GM23338 (cell line): ENCODE results near the gene SIGLEC12.

Experiments
- CTCF ChIP-seq, 2 experiments: fragments of 200-600 bp in 1 of 2; sonication (generic) in 1 of 2; conservative IDR thresholded peaks; 2 replicates each; pipeline versions ENCODE4 v1.5.1 to v1.6.1; 2016 to 2017; ENCODE audit warnings: antibody characterized with exemption in 2 of 2, low read depth in 2 of 2, mild to moderate bottlenecking in 2 of 2, moderate library complexity in 1 of 2
- ETS1 ChIP-seq: IDR thresholded peaks from 2 replicates; pipeline ENCODE4 v1.6.1; 2016; ENCODE audit warnings: antibody characterized with exemption
- EZH2 ChIP-seq: fragments of 200-600 bp; sonication (generic); IDR thresholded peaks from one replicate; pipeline ENCODE4 v1.8.0; 2017; ENCODE audit warnings: antibody characterized with exemption, mild to moderate bottlenecking, low read depth; ENCODE audit not compliant: unreplicated experiment
- EZH2phosphoT487 ChIP-seq: fragments of 200-600 bp; sonication (generic); IDR thresholded peaks from one replicate; pipeline ENCODE4 v1.8.1; 2018; ENCODE audit warnings: antibody characterized with exemption; ENCODE audit not compliant: unreplicated experiment
- NANOG ChIP-seq: IDR thresholded peaks from 2 replicates; pipeline ENCODE4 v1.6.1; 2016; ENCODE audit warnings: antibody characterized with exemption, borderline replicate concordance
- POLR2AphosphoS5 ChIP-seq: IDR thresholded peaks from 2 replicates; pipeline ENCODE4 v1.6.1; 2016; ENCODE audit warnings: antibody characterized with exemption, low read depth
- REST ChIP-seq: IDR thresholded peaks from one replicate; pipeline ENCODE4 v1.6.1; 2018; ENCODE audit warnings: antibody characterized with exemption; ENCODE audit not compliant: unreplicated experiment
- ZNF114 ChIP-seq: fragments of 250-450 bp; sonication (Bioruptor Pico); IDR thresholded peaks from 2 replicates; pipeline ENCODE4 v1.5.0; 2020; ENCODE audit warnings: mild to moderate bottlenecking, moderate library complexity
- ZNF331 ChIP-seq: fragments of 250-450 bp; sonication (Bioruptor Pico); IDR thresholded peaks from 2 replicates; pipeline ENCODE4 v1.5.0; 2020; ENCODE audit warnings: low read depth, mild to moderate bottlenecking, moderate library complexity

- no peak for TF ChIP-seq CTCF (conservative IDR thresholded peaks at IDR 0.05; ENCODE audit: low read depth in 2 of 2)
- no peak for TF ChIP-seq ZNF114 (CRISPR knock-in tag)
- no peak for TF ChIP-seq POLR2AphosphoS5
- no peak for TF ChIP-seq ETS1
- no peak for TF ChIP-seq ZNF331 (CRISPR knock-in tag)
- no peak for TF ChIP-seq EZH2
- TF ChIP-seq REST = no peak
- TF ChIP-seq NANOG = no peak
- TF ChIP-seq EZH2phosphoT487 = no peak
These were observed 1.8 kb upstream of the SIGLEC12 start for GRCh38 chr19:51503286-51503817.
